Calu3 (cell line): ENCODE data around the gene ESRRB. TPM values are rescaled to one million over a fixed set of nuclear protein-coding genes. Genes with fewer than 3 reads are reported as not detected.

Experiments
- BruUV-seq: library from RNA; stranded (reverse); fragments of 400-500 nt; replicated peaks from 2 replicates; lab custom pipeline; 2021; lab: Mats Ljungman, UMichigan
- CTCF ChIA-PET: fragments of 300-600 bp; sonication (Branson Sonifier 250); formaldehyde crosslinking; loops from one replicate; lab custom pipeline; 2022; ENCODE audit warnings: antibody characterized with exemption; lab: Charles Lee
- DNase-seq: peaks from one replicate; pipeline ENCODE4 v3.0.0; 2022
- H3K27ac Mint-ChIP-seq: one replicate; pipeline ENCODE4 v1.8.0; 2022; ENCODE audit warnings: mixed read lengths; ENCODE audit not compliant: unreplicated experiment
- H3K27me3 Mint-ChIP-seq: one replicate; pipeline ENCODE4 v1.8.0; 2022; ENCODE audit warnings: mixed read lengths; ENCODE audit not compliant: unreplicated experiment
- H3K36me3 Mint-ChIP-seq: one replicate; pipeline ENCODE4 v1.8.0; 2022; ENCODE audit warnings: mild to moderate bottlenecking, moderate library complexity, mixed read lengths; ENCODE audit not compliant: insufficient read depth, unreplicated experiment
- H3K4me1 Mint-ChIP-seq: one replicate; pipeline ENCODE4 v1.8.0; 2022; ENCODE audit warnings: mild to moderate bottlenecking, low read depth, mixed read lengths; ENCODE audit not compliant: unreplicated experiment
- H3K4me3 Mint-ChIP-seq: one replicate; pipeline ENCODE4 v1.8.0; 2022; ENCODE audit warnings: mild to moderate bottlenecking, low read depth, moderate library complexity, mixed read lengths; ENCODE audit not compliant: unreplicated experiment
- H3K9me3 Mint-ChIP-seq: one replicate; pipeline ENCODE4 v1.8.0; 2022; ENCODE audit warnings: low read depth, mixed read lengths; ENCODE audit not compliant: unreplicated experiment
- CTCF ChIP-seq: fragments of 200-600 bp; IDR thresholded peaks from one replicate; pipeline ENCODE4 v1.8.0; 2022; ENCODE audit warnings: antibody characterized with exemption; ENCODE audit not compliant: unreplicated experiment
- intact Hi-C: fragments of 100-400 bp; cut with micrococcal nuclease; formaldehyde crosslinking; loops from one replicate; pipeline ENCODE4 v1.10.0; 2022; ENCODE audit not compliant: unreplicated experiment
- total RNA-seq: library from RNA; stranded (reverse); gene quantifications from 2 replicates; pipeline ENCODE4 v1.2.3, GENCODE V29; 2022

The ESRRB gene
- total RNA-seq, 1 experiment from 2014 or later: 0.21 TPM

GRCh38 chr14:76408877-76409276, 32.9 kb downstream of the ESRRB start:
- TF ChIP-seq CTCF: no peak
- no TSS peak for BruUV-seq
- H3K27ac Mint-ChIP-seq: no peak overlapping the region
- H3K9me3 Mint-ChIP-seq: no peaks in the 10 kb centered on the region
- intact Hi-C loops: no loop called here
- H3K4me3 Mint-ChIP-seq: no peak overlapping the region
- H3K27me3 Mint-ChIP-seq: peaks cover 77% of the 10 kb centered on the region
- DNase-seq: no peak
- CTCF ChIA-PET: interaction anchor here (0.6 kb wide), 2 partner anchors 23 to 59 kb away, joined by 5 to 10 read pairs; no protein-coding TSS in a partner anchor
- H3K36me3 Mint-ChIP-seq: no peaks in the 10 kb centered on the region
- no peaks in the 10 kb centered on the region for H3K4me1 Mint-ChIP-seq

GRCh38 chr14:76412501-76412900, 36.6 kb downstream of the ESRRB start:
- TF ChIP-seq CTCF: no peak
- Mint-ChIP-seq H3K27ac (no peak overlapping the region), H3K4me1 (no peaks in the 10 kb centered on the region), H3K4me3 (no peak overlapping the region), H3K36me3 (no peaks in the 10 kb centered on the region), H3K27me3 (peaks cover 77% of the 10 kb centered on the region), H3K9me3 (no peaks in the 10 kb centered on the region)
- intact Hi-C loops: no loop called here
- no peak for DNase-seq
- BruUV-seq: no TSS peak
- CTCF ChIA-PET: interaction anchor here (0.6 kb wide), 1 partner anchor 368 kb away, joined by 3 read pairs; no protein-coding TSS in a partner anchor

GRCh38 chr14:76413106-76413961, 37.4 kb downstream of the ESRRB start:
- H3K27ac Mint-ChIP-seq: no peak overlapping the region
- DNase-seq: no peak
- H3K9me3 Mint-ChIP-seq: no peaks in the 10 kb centered on the region
- CTCF ChIA-PET: interaction anchor here (0.5 kb wide), 1 partner anchor 231 kb away, joined by 5 read pairs; no protein-coding TSS in a partner anchor
- no peak for TF ChIP-seq CTCF
- intact Hi-C loops: no loop called here
- no peaks in the 10 kb centered on the region for H3K36me3 Mint-ChIP-seq
- no peaks in the 10 kb centered on the region for H3K4me1 Mint-ChIP-seq
- BruUV-seq: no TSS peak
- H3K27me3 Mint-ChIP-seq: peaks cover 79% of the 10 kb centered on the region
- no peak overlapping the region for H3K4me3 Mint-ChIP-seq

GRCh38 chr14:76413962-76414600, 38.1 kb downstream of the ESRRB start:
- no TSS peak for BruUV-seq
- no peak for TF ChIP-seq CTCF
- intact Hi-C loops: no loop called here
- Mint-ChIP-seq H3K27ac (no peak overlapping the region), H3K4me1 (no peaks in the 10 kb centered on the region), H3K36me3 (no peaks in the 10 kb centered on the region), H3K4me3 (no peak overlapping the region), H3K9me3 (no peaks in the 10 kb centered on the region), H3K27me3 (peaks cover 79% of the 10 kb centered on the region)
- CTCF ChIA-PET: no interaction called here
- no peak for DNase-seq
